ENCODE data around the gene PI4K2B. TPM values are rescaled to one million over a fixed set of nuclear protein-coding genes. Genes with fewer than 3 reads are reported as not detected.

Gene PI4K2B
- total RNA-seq, 1 experiment from 2014 or later = 10.3 TPM

DNA sequence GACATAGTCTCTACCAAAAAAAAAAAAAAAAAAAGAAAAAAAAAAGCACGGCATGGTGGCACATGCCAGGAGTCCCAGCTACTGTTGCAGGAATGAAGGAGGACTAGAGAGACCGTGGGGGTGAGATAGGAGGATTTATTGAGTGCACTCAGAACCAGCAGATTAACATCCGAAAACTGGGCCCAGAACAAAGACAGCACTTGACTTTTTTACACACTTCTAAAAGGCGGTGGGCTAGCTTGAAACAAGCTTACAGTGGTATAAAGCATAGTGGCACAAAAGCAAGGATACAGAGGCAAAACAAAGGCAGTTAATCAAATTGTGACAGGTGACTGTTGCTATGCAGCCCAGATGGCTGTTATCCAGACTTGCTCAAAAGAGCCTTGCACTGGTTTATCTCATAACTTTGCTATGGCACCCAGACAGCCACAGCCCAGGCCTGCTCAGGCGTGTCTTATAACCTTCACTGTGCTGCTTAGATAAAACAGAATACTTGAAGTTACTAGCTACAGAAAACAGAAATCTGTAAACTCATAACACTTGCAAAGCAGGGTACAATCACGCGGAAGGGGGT is 9.9 kb upstream of the PI4K2B start:
- Histone ChIP-seq H3K27me3 (ENCODE audit: insufficient read depth, low read length) (no peaks in the 10 kb centered on the region), H2BK120ac (ENCODE audit: low read depth, low read length, poor library complexity, severe bottlenecking) (no peak overlapping the region), H3K27ac (ENCODE audit: insufficient read length, low read depth, low read length) (no peak overlapping the region), H3K14ac (ENCODE audit: insufficient read depth, low read length) (no peak overlapping the region), H2AFZ (ENCODE audit: low read length) (no peak overlapping the region), H2BK15ac (ENCODE audit: low read depth, low read length) (no peak overlapping the region), H2BK12ac (ENCODE audit: insufficient read length, low read depth, low read length) (no peak overlapping the region), H3K79me2 (ENCODE audit: insufficient read depth, low read length) (no peaks in the 10 kb centered on the region), H4K20me1 (ENCODE audit: control insufficient read depth, insufficient read depth, insufficient read length) (no peaks in the 10 kb centered on the region), H3K18ac (ENCODE audit: insufficient read length, low read depth, low read length) (no peak overlapping the region), H3K9me3 (ENCODE audit: control insufficient read depth, low read depth, low read length) (peaks cover 33% of the 10 kb centered on the region), H2BK5ac (ENCODE audit: insufficient read length, low read length) (no peak overlapping the region), H3T11ph (ENCODE audit: low read length) (no peak overlapping the region), H3K4ac (ENCODE audit: low read depth, low read length) (no peak overlapping the region), H3K79me1 (ENCODE audit: insufficient read depth, low read depth, low read length, poor library complexity, severe bottlenecking) (no peaks in the 10 kb centered on the region), H3K4me1 (ENCODE audit: insufficient read depth, low read length) (no peaks in the 10 kb centered on the region), H4K8ac (replicated peaks; ENCODE audit: insufficient read length, low read depth, low read length) (no peak overlapping the region), H2BK20ac (ENCODE audit: low read depth, low read length, poor library complexity, severe bottlenecking) (no peak overlapping the region), H3K56ac (ENCODE audit: insufficient read length, low read depth, low read length) (no peak overlapping the region), H3K4me2 (ENCODE audit: insufficient read depth, insufficient read length, low read length) (no peak overlapping the region), H3K23me2 (ENCODE audit: insufficient read length, low read depth, low read length, poor library complexity, severe bottlenecking) (no peaks in the 10 kb centered on the region), H3K23ac (ENCODE audit: insufficient read length, low read depth, low read length) (no peak overlapping the region), H3K9ac (ENCODE audit: extremely low read depth, insufficient read length, low read length) (no peak overlapping the region), H4K91ac (ENCODE audit: insufficient read length, low read depth, low read length) (no peak overlapping the region), H2AK5ac (ENCODE audit: insufficient read length, low read length) (no peak overlapping the region), H4K5ac (ENCODE audit: insufficient read length, low read depth, low read length) (no peak overlapping the region)
- no peaks in the 10 kb centered on the region for H3K4me1 Mint-ChIP-seq
- H3K27ac Mint-ChIP-seq = no peak overlapping the region
- TF ChIP-seq, protein P1, sequence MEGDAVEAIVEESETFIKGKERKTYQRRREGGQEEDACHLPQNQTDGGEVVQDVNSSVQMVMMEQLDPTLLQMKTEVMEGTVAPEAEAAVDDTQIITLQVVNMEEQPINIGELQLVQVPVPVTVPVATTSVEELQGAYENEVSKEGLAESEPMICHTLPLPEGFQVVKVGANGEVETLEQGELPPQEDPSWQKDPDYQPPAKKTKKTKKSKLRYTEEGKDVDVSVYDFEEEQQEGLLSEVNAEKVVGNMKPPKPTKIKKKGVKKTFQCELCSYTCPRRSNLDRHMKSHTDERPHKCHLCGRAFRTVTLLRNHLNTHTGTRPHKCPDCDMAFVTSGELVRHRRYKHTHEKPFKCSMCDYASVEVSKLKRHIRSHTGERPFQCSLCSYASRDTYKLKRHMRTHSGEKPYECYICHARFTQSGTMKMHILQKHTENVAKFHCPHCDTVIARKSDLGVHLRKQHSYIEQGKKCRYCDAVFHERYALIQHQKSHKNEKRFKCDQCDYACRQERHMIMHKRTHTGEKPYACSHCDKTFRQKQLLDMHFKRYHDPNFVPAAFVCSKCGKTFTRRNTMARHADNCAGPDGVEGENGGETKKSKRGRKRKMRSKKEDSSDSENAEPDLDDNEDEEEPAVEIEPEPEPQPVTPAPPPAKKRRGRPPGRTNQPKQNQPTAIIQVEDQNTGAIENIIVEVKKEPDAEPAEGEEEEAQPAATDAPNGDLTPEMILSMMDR (conservative IDR thresholded peaks at IDR 0.05) = no peak
- H3K4me3 Mint-ChIP-seq = no peak overlapping the region
- H3K36me3 Mint-ChIP-seq (ENCODE audit: insufficient read depth in 1 of 3, low read depth in 3 of 3) = peaks cover 20 to 41% (median 27%) of the 10 kb centered on the region in 3 experiments
- no CpG with 5 or more reads among the region's 7 CpGs for WGBS (ENCODE audit: extremely low coverage, insufficient read length, low lambda C conversion rate)
- peaks cover 6% of the 10 kb centered on the region for H3K27me3 Mint-ChIP-seq (ENCODE audit: low read depth)
- peaks cover 47 to 62% of the 10 kb centered on the region in 2 experiments for H3K9me3 Mint-ChIP-seq
- DNase-seq = peak; percentile 46

Measured in H9 (cell line).